Measurements from ENCODE around the gene CLDND2. TPM values are rescaled to one million over a fixed set of nuclear protein-coding genes. Genes with fewer than 3 reads are reported as not detected.
A peak's percentile ranks its signal among the peaks of the same experiment; 100 is the strongest.

The CLDND2 gene
- total RNA-seq, 1 donor from 2014 or later: 0.84 TPM

DNA sequence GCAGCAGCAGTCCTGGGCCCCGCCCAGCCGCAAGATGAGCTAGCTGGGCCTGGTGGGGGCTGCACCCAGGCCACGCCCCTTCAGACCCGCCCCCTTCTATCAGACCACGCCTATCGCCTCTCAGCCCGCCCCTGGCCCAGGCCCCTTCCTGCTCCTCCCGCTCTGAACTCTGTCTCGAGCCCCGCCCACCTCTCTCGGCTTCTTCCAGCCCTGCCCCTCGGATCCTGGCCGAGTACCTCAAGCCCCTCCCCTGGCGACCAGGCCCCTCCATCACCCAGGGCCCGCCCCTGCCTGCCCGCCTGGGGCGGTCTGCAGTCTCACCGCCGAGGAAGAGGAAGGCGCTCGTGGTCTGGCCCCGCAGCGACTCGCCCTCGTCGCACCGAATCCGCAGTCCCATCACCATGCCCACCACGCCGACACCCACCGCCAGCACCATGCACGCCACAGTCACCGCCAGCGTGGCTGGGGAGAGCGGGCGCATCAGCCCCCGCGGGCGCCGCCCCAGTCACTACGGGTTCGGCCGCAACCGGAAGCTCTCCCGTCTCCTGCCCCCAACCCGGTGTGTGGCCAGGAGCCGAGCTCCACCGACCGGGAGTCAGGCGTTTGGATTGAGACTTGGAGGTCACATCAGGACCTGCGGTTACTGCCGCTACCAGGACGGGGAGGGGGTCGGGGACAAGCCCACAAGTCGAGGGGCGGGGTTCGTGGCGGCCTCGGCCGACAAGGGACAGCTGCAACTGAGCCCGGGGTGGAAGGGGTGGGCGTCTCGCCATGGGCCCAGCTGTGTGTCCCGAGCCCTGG lies 1.0 kb downstream of the CLDND2 start:
- peak; percentile 99 for DNase-seq (ENCODE audit: low read depth, low spot score)
- Mint-ChIP-seq H3K4me1 (peaks cover 47% of the 10 kb centered on the region), H3K36me3 (ENCODE audit: low read depth) (no peaks in the 10 kb centered on the region), H3K4me3 (peak overlapping the region; percentile 99), H3K9me3 (no peaks in the 10 kb centered on the region), H3K27me3 (ENCODE audit: low read depth) (no peaks in the 10 kb centered on the region), H3K27ac (ENCODE audit: unreplicated experiment) (peak overlapping the region; percentile 99)
- TF ChIP-seq, protein P1, sequence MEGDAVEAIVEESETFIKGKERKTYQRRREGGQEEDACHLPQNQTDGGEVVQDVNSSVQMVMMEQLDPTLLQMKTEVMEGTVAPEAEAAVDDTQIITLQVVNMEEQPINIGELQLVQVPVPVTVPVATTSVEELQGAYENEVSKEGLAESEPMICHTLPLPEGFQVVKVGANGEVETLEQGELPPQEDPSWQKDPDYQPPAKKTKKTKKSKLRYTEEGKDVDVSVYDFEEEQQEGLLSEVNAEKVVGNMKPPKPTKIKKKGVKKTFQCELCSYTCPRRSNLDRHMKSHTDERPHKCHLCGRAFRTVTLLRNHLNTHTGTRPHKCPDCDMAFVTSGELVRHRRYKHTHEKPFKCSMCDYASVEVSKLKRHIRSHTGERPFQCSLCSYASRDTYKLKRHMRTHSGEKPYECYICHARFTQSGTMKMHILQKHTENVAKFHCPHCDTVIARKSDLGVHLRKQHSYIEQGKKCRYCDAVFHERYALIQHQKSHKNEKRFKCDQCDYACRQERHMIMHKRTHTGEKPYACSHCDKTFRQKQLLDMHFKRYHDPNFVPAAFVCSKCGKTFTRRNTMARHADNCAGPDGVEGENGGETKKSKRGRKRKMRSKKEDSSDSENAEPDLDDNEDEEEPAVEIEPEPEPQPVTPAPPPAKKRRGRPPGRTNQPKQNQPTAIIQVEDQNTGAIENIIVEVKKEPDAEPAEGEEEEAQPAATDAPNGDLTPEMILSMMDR (conservative IDR thresholded peaks at IDR 0.05): no peak

DNA sequence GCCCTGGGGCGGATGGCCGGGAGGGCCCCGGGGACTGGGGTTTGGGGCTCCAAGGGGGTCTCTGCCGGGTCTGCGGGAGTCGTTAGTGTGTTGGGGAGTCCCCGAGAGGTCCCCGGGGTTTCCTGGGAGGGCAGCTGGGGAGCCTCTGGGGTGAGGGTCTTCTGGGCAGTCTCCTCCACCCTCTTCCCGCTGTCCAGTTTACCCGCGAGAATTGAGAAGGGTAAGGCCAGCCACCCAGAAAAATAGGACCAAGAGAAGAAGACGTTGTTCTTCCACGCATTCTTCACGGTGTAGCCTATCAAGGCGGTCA lies 1.6 kb downstream of the CLDND2 start:
- TF ChIP-seq, protein P1 (conservative IDR thresholded peaks at IDR 0.05): no peak
- H3K4me1 Mint-ChIP-seq: peaks cover 50% of the 10 kb centered on the region
- DNase-seq (ENCODE audit: low read depth, low spot score): no peak
- H3K27me3 Mint-ChIP-seq (ENCODE audit: low read depth): no peaks in the 10 kb centered on the region
- H3K27ac Mint-ChIP-seq (ENCODE audit: unreplicated experiment): peak overlapping the region; percentile 99
- H3K4me3 Mint-ChIP-seq: peak overlapping the region; percentile 99
- H3K36me3 Mint-ChIP-seq (ENCODE audit: low read depth): no peaks in the 10 kb centered on the region
- no peaks in the 10 kb centered on the region for H3K9me3 Mint-ChIP-seq

DNA sequence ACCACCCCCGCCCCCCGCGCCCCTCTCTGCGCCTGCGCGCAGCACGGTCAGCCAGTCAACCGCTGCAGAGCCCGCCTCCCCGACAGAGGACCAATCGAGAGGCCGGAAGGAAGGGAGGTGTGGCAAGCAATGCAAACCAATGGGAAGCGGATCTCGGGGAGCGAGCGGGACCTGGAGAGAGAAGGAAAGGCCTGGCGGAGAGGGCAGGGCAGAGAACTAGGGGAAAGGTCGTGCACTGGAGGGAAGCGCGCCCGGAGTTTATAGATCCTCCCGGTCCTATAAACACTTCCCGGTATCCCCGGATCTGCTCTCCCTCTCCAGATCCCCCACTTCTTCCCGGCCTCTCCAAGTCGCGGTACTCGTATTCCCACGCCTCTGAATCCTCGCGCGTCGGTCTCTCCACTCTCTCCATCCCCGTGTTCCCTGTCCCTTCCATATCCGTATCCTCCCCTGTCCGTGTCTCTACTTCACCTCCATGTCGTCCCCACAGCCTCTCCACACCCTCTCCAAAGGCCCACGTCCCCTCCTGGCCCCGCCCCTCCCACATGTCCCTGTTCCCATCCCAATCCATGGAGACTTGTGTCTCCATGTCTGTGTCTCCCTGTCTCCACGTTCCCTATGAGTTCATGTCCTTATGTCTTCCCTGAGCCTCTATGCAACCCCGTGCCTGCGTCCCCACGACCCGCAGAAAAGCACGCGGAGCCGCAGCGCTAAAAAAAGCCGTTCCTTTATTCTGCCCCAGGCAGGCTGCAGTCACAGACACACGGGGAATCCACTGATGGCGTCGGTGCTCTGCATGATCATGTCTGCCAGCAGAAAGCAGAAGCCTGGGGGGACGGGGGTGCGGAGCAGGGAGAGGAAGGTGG lies 2.2 kb downstream of the CLDND2 start:
- no peaks in the 10 kb centered on the region for H3K27me3 Mint-ChIP-seq (ENCODE audit: low read depth)
- H3K27ac Mint-ChIP-seq (ENCODE audit: unreplicated experiment): peak overlapping the region; percentile 99
- DNase-seq (ENCODE audit: low read depth, low spot score): peak; percentile 92
- H3K4me1 Mint-ChIP-seq: peaks cover 50% of the 10 kb centered on the region
- H3K4me3 Mint-ChIP-seq: peak overlapping the region; percentile 99
- no peaks in the 10 kb centered on the region for H3K36me3 Mint-ChIP-seq (ENCODE audit: low read depth)
- no peaks in the 10 kb centered on the region for H3K9me3 Mint-ChIP-seq
- TF ChIP-seq, protein P1 (conservative IDR thresholded peaks at IDR 0.05): no peak

DNA sequence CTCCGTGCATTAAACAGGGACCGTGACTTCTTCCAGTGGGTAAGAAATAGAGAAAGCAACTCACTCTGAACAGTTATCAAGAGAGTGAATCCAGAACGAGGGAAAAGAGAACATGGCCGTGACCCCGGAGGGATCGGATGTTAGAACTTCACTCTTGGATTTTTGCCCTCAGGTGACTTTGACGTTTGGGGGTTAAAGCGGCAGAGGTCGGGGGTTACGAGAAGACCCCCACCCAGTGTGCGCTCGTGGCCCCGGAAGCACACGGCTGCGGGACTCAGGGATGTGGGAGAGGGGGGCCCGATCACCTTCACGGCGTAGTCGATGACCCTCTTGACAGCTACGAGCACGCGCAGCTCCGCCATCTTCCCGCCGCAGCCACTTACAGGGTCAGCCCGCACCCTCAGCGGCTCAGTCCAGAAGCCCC lies 2.8 kb downstream of the CLDND2 start, which contains the start of gene ETFB:
TSS of gene ETFB (minus strand) at position 424 of the 424 bp plus-strand sequence. CDS start at position 362, 62 bp downstream.
- peak within 1 kb of the TSS; percentile 99 for H3K4me3 Mint-ChIP-seq
- no peaks in the 10 kb centered on the region for H3K9me3 Mint-ChIP-seq
- peaks cover 50% of the 10 kb centered on the region for H3K4me1 Mint-ChIP-seq
- H3K27ac Mint-ChIP-seq (ENCODE audit: unreplicated experiment): peak within 1 kb of the TSS; percentile 99
- H3K27me3 Mint-ChIP-seq (ENCODE audit: low read depth): no peaks in the 10 kb centered on the region
- no peak for DNase-seq (ENCODE audit: low read depth, low spot score)
- no peaks in the 10 kb centered on the region for H3K36me3 Mint-ChIP-seq (ENCODE audit: low read depth)
- TF ChIP-seq, protein P1 (conservative IDR thresholded peaks at IDR 0.05): no peak

DNA sequence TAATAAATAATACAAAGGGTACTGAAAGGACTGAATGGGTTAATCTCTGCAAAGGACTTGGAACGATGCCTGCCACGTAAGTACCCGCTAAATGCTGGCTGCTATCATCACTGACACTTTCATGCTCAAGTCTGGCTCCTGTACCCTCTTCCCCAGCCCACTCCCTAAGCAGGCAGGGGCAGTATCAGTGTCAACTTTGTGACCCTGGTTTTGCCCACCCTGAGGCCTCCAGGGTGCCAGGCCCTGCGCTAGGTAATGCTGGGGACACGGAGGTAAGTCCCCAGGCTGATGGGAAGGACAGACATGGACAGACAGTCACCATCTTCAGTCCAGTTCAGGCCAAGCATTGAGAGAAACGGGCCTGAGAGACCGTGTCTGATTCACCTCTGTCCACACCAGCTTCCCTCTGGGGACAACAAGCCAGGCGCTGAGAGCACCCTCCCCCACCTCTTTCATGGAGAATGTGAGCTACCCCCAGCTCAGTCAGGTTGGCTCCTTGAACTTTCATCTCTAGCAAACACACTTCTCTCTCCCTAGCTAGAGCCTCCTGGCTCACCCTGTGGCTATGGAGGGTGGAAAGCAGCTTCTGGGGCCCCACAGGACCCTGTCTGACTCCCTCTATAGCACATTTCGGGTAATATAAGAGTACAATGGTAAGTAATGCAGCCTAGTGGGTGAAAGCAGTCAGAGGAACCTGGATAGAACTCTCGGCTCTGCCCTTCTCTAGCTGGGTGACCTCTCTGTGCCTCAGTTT lies 3.4 kb downstream of the CLDND2 start:
- TF ChIP-seq, protein P1 (conservative IDR thresholded peaks at IDR 0.05): no peak
- H3K9me3 Mint-ChIP-seq: no peaks in the 10 kb centered on the region
- H3K36me3 Mint-ChIP-seq (ENCODE audit: low read depth): no peaks in the 10 kb centered on the region
- H3K27ac Mint-ChIP-seq (ENCODE audit: unreplicated experiment): peak overlapping the region; percentile 93
- H3K4me1 Mint-ChIP-seq: peaks cover 50% of the 10 kb centered on the region
- H3K4me3 Mint-ChIP-seq: peak overlapping the region; percentile 99
- H3K27me3 Mint-ChIP-seq (ENCODE audit: low read depth): no peaks in the 10 kb centered on the region
- no peak for DNase-seq (ENCODE audit: low read depth, low spot score)

All from neural crest cell (in vitro differentiated cells).